ENCODE data around the gene TOMM22.

DNA sequence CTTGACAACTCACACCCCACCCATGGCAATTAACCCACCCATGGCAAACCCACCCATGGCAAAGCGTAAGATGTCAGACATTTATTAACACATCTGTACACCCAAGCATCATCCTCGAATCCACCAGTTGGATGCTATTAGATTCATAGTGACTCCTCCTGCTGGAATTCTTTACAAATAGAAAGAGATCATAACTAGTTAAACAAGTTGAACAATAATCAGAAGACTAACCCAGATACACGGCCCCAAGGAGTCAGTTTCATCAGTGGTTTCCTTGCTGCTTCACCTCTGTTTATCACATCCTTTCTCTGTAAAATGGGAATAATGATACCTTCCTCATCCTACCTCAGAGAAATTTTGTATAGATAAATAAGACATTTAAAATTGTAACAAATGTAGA lies 29.1 kb downstream of the TOMM22 start:
- TF ChIP-seq, protein P1, sequence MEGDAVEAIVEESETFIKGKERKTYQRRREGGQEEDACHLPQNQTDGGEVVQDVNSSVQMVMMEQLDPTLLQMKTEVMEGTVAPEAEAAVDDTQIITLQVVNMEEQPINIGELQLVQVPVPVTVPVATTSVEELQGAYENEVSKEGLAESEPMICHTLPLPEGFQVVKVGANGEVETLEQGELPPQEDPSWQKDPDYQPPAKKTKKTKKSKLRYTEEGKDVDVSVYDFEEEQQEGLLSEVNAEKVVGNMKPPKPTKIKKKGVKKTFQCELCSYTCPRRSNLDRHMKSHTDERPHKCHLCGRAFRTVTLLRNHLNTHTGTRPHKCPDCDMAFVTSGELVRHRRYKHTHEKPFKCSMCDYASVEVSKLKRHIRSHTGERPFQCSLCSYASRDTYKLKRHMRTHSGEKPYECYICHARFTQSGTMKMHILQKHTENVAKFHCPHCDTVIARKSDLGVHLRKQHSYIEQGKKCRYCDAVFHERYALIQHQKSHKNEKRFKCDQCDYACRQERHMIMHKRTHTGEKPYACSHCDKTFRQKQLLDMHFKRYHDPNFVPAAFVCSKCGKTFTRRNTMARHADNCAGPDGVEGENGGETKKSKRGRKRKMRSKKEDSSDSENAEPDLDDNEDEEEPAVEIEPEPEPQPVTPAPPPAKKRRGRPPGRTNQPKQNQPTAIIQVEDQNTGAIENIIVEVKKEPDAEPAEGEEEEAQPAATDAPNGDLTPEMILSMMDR (conservative IDR thresholded peaks at IDR 0.05 in 1 of 2, IDR thresholded peaks at IDR 0.05 in 1 of 2; ENCODE audit: low read depth in 1 of 2, low read length in 2 of 2), result no peak
- TF ChIP-seq EZH2 (IDR thresholded peaks at IDR 0.05; ENCODE audit: low read length, missing control alignments), result no peak

All from fibroblast of lung (primary cell).